ENCODE measurements around the gene KSR1. TPM values are rescaled to one million over a fixed set of nuclear protein-coding genes. Genes with fewer than 3 reads are reported as not detected.

Gene KSR1
- total RNA-seq, 1 experiment from 2014 or later: 21.7 TPM

GRCh38 chr17:27550291-27550930, 94.2 kb downstream of the KSR1 start:
- Histone ChIP-seq H3K36me3 (ENCODE audit: control insufficient read depth, insufficient read depth, low read length) (no peaks in the 10 kb centered on the region), H3K4me1 (ENCODE audit: control insufficient read depth, insufficient read depth, low read length) (peaks cover 44% of the 10 kb centered on the region), H3K27me3 (ENCODE audit: control insufficient read depth, insufficient read depth, low read length) (no peaks in the 10 kb centered on the region), H3K4me3 (ENCODE audit: low read depth in 2 of 2, low read length in 2 of 2) (no peak overlapping the region), H3K27ac (ENCODE audit: low read length) (peak overlapping the region; percentile 20; the same call in 1 of the 2 replicates), H3K9me3 (ENCODE audit: control insufficient read depth, insufficient read depth, low read depth, low read length) (no peaks in the 10 kb centered on the region)
- DNase-seq (ENCODE audit: low read depth, low spot score): no peak
- in situ Hi-C loops (cut with HindIII; ENCODE audit: low pct_unique_long_range_greater_than_20kb, low sequenced_read_pairs) (no loop called here), intact Hi-C loops (cut with micrococcal nuclease; ENCODE audit: unreplicated experiment) (no loop called here)
- ChIA-PET POLR2A (interaction anchor here (0.6 kb wide), 1 partner anchor 739 kb away, joined by 10 read pairs; no protein-coding TSS in a partner anchor), CTCF (no interaction called here)
- no peak for TF ChIP-seq SIN3A (IDR thresholded peaks at IDR 0.05; ENCODE audit: borderline replicate concordance, insufficient read depth, low read depth, low read length)
- TF ChIP-seq REST (IDR thresholded peaks at IDR 0.05; ENCODE audit: insufficient read depth in 1 of 2, low read depth in 2 of 2, low read length in 1 of 2): no peak
- TF ChIP-seq POLR2AphosphoS5 (IDR thresholded peaks at IDR 0.05; ENCODE audit: low read depth, low read length): no peak
- TF ChIP-seq CTCF (IDR thresholded peaks at IDR 0.05): no peak
- TF ChIP-seq TCF7L2 (IDR thresholded peaks at IDR 0.05; ENCODE audit: low read depth, low read length): no peak
- ATAC-seq: no peak
- BruUV-seq (replicated peaks): no TSS peak

- intact Hi-C loops (cut with micrococcal nuclease; ENCODE audit: unreplicated experiment): no loop called here
- POLR2A ChIA-PET: interaction anchor here (0.6 kb wide), 1 partner anchor 738 kb away, joined by 10 read pairs; no protein-coding TSS in a partner anchor
- no peak for TF ChIP-seq CTCF (IDR thresholded peaks at IDR 0.05)
These were observed 94.8 kb downstream of the KSR1 start for GRCh38 chr17:27550974-27551505.

More at GRCh38 chr17:27550974-27551505, 94.8 kb downstream of the KSR1 start:
- Histone ChIP-seq H3K36me3 (ENCODE audit: control insufficient read depth, insufficient read depth, low read length) (no peaks in the 10 kb centered on the region), H3K27me3 (ENCODE audit: control insufficient read depth, insufficient read depth, low read length) (no peaks in the 10 kb centered on the region), H3K4me3 (ENCODE audit: low read depth in 2 of 2, low read length in 2 of 2) (no peak overlapping the region), H3K9me3 (ENCODE audit: control insufficient read depth, insufficient read depth, low read depth, low read length) (no peaks in the 10 kb centered on the region), H3K4me1 (ENCODE audit: control insufficient read depth, insufficient read depth, low read length) (peaks cover 38% of the 10 kb centered on the region), H3K27ac (ENCODE audit: low read length) (peak overlapping the region; percentile 64)
- in situ Hi-C loops (cut with HindIII; ENCODE audit: low pct_unique_long_range_greater_than_20kb, low sequenced_read_pairs): no loop called here
- BruUV-seq (replicated peaks): no TSS peak
- DNase-seq (ENCODE audit: low read depth, low spot score) (no peak), ATAC-seq (no peak)
- CTCF ChIA-PET: no interaction called here

Measured in Panc1 (cell line).